ENCODE data around the gene TMEM30A.

TMEM30A gene

GRCh38 chr6:75230484-75231325, 53.9 kb downstream of the TMEM30A start:
- Histone ChIP-seq H3K27me3 (replicated peaks; ENCODE audit: insufficient read depth, low read length) (no peaks in the 10 kb centered on the region), H3K27ac (ENCODE audit: low read length) (no peak overlapping the region), H3K9me2 (replicated peaks; ENCODE audit: insufficient read depth, low read length) (no peaks in the 10 kb centered on the region), H3K4me2 (ENCODE audit: low read depth, low read length) (no peak overlapping the region), H3K9me3 (replicated peaks; ENCODE audit: insufficient read depth, low read length) (no peaks in the 10 kb centered on the region), H3F3A (ENCODE audit: insufficient read depth, low read length) (no peaks in the 10 kb centered on the region), H3K79me2 (ENCODE audit: low read length) (no peaks in the 10 kb centered on the region), H4K20me1 (ENCODE audit: insufficient read depth, low read length) (no peaks in the 10 kb centered on the region), H2AFZ (ENCODE audit: low read length) (no peak overlapping the region), H3K4me1 (ENCODE audit: low read length) (no peaks in the 10 kb centered on the region), H3K4me3 (ENCODE audit: low read length) (no peak overlapping the region), H3K9ac (ENCODE audit: low read length) (no peak overlapping the region), H3K36me3 (replicated peaks; ENCODE audit: insufficient read depth, low read length) (no peaks in the 10 kb centered on the region)
- TF ChIP-seq, protein P1, sequence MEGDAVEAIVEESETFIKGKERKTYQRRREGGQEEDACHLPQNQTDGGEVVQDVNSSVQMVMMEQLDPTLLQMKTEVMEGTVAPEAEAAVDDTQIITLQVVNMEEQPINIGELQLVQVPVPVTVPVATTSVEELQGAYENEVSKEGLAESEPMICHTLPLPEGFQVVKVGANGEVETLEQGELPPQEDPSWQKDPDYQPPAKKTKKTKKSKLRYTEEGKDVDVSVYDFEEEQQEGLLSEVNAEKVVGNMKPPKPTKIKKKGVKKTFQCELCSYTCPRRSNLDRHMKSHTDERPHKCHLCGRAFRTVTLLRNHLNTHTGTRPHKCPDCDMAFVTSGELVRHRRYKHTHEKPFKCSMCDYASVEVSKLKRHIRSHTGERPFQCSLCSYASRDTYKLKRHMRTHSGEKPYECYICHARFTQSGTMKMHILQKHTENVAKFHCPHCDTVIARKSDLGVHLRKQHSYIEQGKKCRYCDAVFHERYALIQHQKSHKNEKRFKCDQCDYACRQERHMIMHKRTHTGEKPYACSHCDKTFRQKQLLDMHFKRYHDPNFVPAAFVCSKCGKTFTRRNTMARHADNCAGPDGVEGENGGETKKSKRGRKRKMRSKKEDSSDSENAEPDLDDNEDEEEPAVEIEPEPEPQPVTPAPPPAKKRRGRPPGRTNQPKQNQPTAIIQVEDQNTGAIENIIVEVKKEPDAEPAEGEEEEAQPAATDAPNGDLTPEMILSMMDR (IDR thresholded peaks at IDR 0.05; ENCODE audit: low read length) = peak; percentile 45
- no peak for TF ChIP-seq EZH2phosphoT487 (IDR thresholded peaks at IDR 0.05; ENCODE audit: low read length)
- DNase-seq = no peak

GRCh38 chr6:75224303-75224926, 60.2 kb downstream of the TMEM30A start:
- Histone ChIP-seq H3K9me2 (replicated peaks; ENCODE audit: insufficient read depth, low read length) (no peaks in the 10 kb centered on the region), H3K27ac (ENCODE audit: low read length) (no peak overlapping the region), H3K36me3 (replicated peaks; ENCODE audit: insufficient read depth, low read length) (no peaks in the 10 kb centered on the region), H3K9ac (ENCODE audit: low read length) (no peak overlapping the region), H3K79me2 (ENCODE audit: low read length) (no peaks in the 10 kb centered on the region), H3K9me3 (replicated peaks; ENCODE audit: insufficient read depth, low read length) (no peaks in the 10 kb centered on the region), H3F3A (ENCODE audit: insufficient read depth, low read length) (no peaks in the 10 kb centered on the region), H3K4me1 (ENCODE audit: low read length) (no peaks in the 10 kb centered on the region), H2AFZ (ENCODE audit: low read length) (no peak overlapping the region), H3K4me3 (ENCODE audit: low read length) (no peak overlapping the region), H3K4me2 (ENCODE audit: low read depth, low read length) (no peak overlapping the region), H3K27me3 (replicated peaks; ENCODE audit: insufficient read depth, low read length) (no peaks in the 10 kb centered on the region), H4K20me1 (ENCODE audit: insufficient read depth, low read length) (no peaks in the 10 kb centered on the region)
- TF ChIP-seq EZH2 (optimal IDR thresholded peaks at IDR 0.05; ENCODE audit: low read depth, low read length) (no peak), EZH2phosphoT487 (IDR thresholded peaks at IDR 0.05; ENCODE audit: low read length) (no peak)
- TF ChIP-seq, protein P1 (IDR thresholded peaks at IDR 0.05; ENCODE audit: low read length) = no peak
- no peak for DNase-seq

DNA sequence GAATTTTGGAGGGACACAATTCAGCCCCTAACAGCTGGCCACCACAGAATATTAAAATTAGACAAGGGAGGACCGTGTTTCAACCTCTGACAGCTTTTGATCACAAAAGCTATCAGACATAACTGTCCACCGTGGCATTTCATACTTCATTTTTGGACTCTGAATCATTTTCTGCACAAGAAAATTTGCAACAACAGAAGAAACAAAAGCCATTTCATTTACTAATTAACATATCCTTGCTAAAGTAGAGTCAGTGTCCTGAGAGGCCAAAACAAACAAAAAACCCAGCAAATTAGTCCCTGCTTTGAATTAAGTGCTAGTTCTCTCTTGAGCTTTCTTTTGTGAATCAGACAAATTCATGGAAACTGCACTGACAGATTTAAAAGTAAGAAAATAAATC, 61.2 kb downstream of the TMEM30A start:
- Histone ChIP-seq H3K4me1 (ENCODE audit: low read length) (no peaks in the 10 kb centered on the region), H3K9me3 (replicated peaks; ENCODE audit: insufficient read depth, low read length) (no peaks in the 10 kb centered on the region), H3F3A (ENCODE audit: insufficient read depth, low read length) (no peaks in the 10 kb centered on the region), H4K20me1 (ENCODE audit: insufficient read depth, low read length) (no peaks in the 10 kb centered on the region), H3K79me2 (ENCODE audit: low read length) (no peaks in the 10 kb centered on the region), H3K4me2 (ENCODE audit: low read depth, low read length) (no peak overlapping the region), H3K27me3 (replicated peaks; ENCODE audit: insufficient read depth, low read length) (no peaks in the 10 kb centered on the region), H3K27ac (ENCODE audit: low read length) (no peak overlapping the region), H3K4me3 (ENCODE audit: low read length) (no peak overlapping the region), H3K9ac (ENCODE audit: low read length) (no peak overlapping the region), H3K36me3 (replicated peaks; ENCODE audit: insufficient read depth, low read length) (no peaks in the 10 kb centered on the region), H2AFZ (ENCODE audit: low read length) (no peak overlapping the region), H3K9me2 (replicated peaks; ENCODE audit: insufficient read depth, low read length) (no peaks in the 10 kb centered on the region)
- TF ChIP-seq, protein P1 (IDR thresholded peaks at IDR 0.05; ENCODE audit: low read length) = no peak
- TF ChIP-seq EZH2 (optimal IDR thresholded peaks at IDR 0.05; ENCODE audit: low read depth, low read length) = no peak
- no peak for TF ChIP-seq EZH2phosphoT487 (IDR thresholded peaks at IDR 0.05; ENCODE audit: low read length)
- DNase-seq = no peak

Measured in MM.1S (cell line).